MCF 10A (cell line): Measurements from ENCODE around the gene RAB6B. TPM values are rescaled to one million over a fixed set of nuclear protein-coding genes. Genes with fewer than 3 reads are reported as not detected.

Experiments used
- BruUV-seq: library from RNA; stranded (reverse); fragments of 400-500 nt; replicated peaks from 2 replicates; lab custom pipeline; 2021; lab: Mats Ljungman, UMichigan
- CTCF ChIA-PET: fragments of 300-600 bp; sonication (Branson Sonifier 250); formaldehyde crosslinking; extraction: SDS; loops from one replicate; lab custom pipeline; 2021; ENCODE audit warnings: antibody characterized with exemption, inconsistent platforms; lab: Yijun Ruan, JAX
- POLR2A ChIA-PET: fragments of 300-600, 350-650 bp; sonication (Branson Sonifier 250); formaldehyde crosslinking; extraction: SDS; loops from one replicate; lab custom pipeline; 2020; ENCODE audit warnings: antibody characterized with exemption, inconsistent platforms; lab: Yijun Ruan, JAX
- DNase-seq: peaks from one replicate; pipeline ENCODE4 v3.0.0-alpha.2; 2018; ENCODE audit not compliant: unreplicated experiment
- H3K27ac Mint-ChIP-seq: one replicate; pipeline ENCODE4 v1.8.0; 2022; ENCODE audit warnings: mild to moderate bottlenecking, low read depth, mixed read lengths; ENCODE audit not compliant: unreplicated experiment
- H3K27me3 Mint-ChIP-seq: one replicate; pipeline ENCODE4 v1.8.0; 2022; ENCODE audit warnings: mixed read lengths; ENCODE audit not compliant: insufficient read depth, unreplicated experiment
- H3K36me3 Mint-ChIP-seq: one replicate; pipeline ENCODE4 v1.8.0; 2022; ENCODE audit warnings: mild to moderate bottlenecking, moderate library complexity, mixed read lengths; ENCODE audit not compliant: insufficient read depth, unreplicated experiment
- H3K4me1 Mint-ChIP-seq: one replicate; pipeline ENCODE4 v1.8.0; 2022; ENCODE audit warnings: mixed read lengths; ENCODE audit not compliant: insufficient read depth, unreplicated experiment
- H3K4me3 Mint-ChIP-seq: one replicate; pipeline ENCODE4 v1.8.0; 2022; ENCODE audit warnings: mild to moderate bottlenecking, moderate library complexity, mixed read lengths; ENCODE audit not compliant: unreplicated experiment
- H3K9me3 Mint-ChIP-seq: one replicate; pipeline ENCODE4 v1.8.0; 2022; ENCODE audit warnings: mixed read lengths; ENCODE audit not compliant: unreplicated experiment
- CTCF ChIP-seq: fragments of 200-600 bp; IDR thresholded peaks from one replicate; pipeline ENCODE4 v1.8.0; 2022; ENCODE audit warnings: antibody characterized with exemption, mild to moderate bottlenecking; ENCODE audit not compliant: unreplicated experiment
- intact Hi-C: fragments of 100-400 bp; cut with micrococcal nuclease; formaldehyde crosslinking; loops from 2 replicates; pipeline ENCODE4 v1.14.1; 2022
- total RNA-seq: library from RNA; stranded (reverse); gene quantifications from 2 replicates; pipeline ENCODE4 v1.2.3, GENCODE V29; 2022

The RAB6B gene
- total RNA-seq, 1 experiment from 2014 or later = 1.1 TPM

GRCh38 chr3:133878518-133878917 is 17.2 kb downstream of the RAB6B start:
- no peaks in the 10 kb centered on the region for H3K9me3 Mint-ChIP-seq

DNA sequence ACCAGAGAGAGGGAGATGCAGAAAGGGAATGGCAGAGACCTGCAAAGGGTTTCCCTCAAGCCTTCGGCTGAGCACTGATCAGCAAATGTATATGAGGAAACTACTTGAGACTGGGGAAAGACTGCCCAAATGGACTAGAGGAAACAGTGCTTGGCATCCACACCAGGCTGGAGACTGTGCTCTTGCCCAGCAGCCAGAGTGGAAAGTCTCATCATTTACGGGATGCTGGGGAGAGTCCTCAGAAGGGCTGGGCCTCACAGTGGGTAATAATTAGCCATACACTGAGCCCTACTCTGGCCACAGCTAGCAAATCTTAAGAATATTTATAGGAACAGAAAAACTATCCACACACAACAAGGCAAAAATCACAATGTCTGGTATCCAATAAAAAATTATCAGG is 18.5 kb downstream of the RAB6B start:
- Mint-ChIP-seq H3K4me3 (no peak overlapping the region), H3K27me3 (peaks cover 22% of the 10 kb centered on the region), H3K4me1 (no peaks in the 10 kb centered on the region), H3K27ac (no peak overlapping the region), H3K9me3 (no peaks in the 10 kb centered on the region), H3K36me3 (no peaks in the 10 kb centered on the region)
- BruUV-seq = no TSS peak
- DNase-seq = no peak
- POLR2A ChIA-PET = no interaction called here
- TF ChIP-seq CTCF = no peak
- intact Hi-C loops = no loop called here
- CTCF ChIA-PET = no interaction called here

More at GRCh38 chr3:133878518-133878917, 17.2 kb downstream of the RAB6B start:
- no peaks in the 10 kb centered on the region for H3K36me3 Mint-ChIP-seq
- CTCF ChIA-PET = interaction anchor here (1.4 kb wide), 1 partner anchor 60 kb away, joined by 4 read pairs; no protein-coding TSS in a partner anchor
- intact Hi-C loops = no loop called here
- H3K27ac Mint-ChIP-seq = no peak overlapping the region
- no peak overlapping the region for H3K4me3 Mint-ChIP-seq
- no TSS peak for BruUV-seq
- TF ChIP-seq CTCF = no peak
- H3K4me1 Mint-ChIP-seq = no peaks in the 10 kb centered on the region
- H3K27me3 Mint-ChIP-seq = peaks cover 28% of the 10 kb centered on the region
- no peak for DNase-seq
- POLR2A ChIA-PET = no interaction called here

DNA sequence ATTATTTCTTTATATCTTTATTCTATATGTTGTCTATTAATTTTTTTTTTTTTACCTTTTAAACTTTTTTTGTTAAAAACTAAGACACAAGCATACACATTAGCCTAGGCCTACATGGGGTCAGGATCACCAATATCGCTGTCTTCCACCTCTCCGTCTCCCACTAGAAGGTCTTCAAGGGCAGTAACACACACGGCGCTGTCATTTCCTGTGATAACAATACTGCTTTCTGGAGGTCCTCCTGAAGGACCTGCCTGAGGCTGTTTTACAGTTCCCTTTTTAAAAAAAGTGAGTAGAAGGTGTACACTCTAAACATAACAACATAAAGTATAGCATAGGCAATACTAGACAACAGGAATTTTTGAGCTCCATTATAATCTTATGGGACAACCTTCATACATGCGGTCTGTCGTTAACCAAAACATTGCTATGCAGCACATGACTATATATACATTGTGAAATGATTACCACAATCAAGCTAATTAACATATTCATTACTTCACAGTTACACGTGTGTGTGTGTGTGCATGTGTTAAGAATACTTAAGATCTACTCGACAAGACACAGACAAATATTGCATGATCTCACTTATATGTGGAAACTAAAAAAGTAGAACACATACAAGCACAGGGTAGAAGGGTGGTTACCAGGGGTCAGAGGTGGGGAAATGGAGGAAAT is 20.8 kb downstream of the RAB6B start:
- Mint-ChIP-seq H3K9me3 (no peaks in the 10 kb centered on the region), H3K36me3 (no peaks in the 10 kb centered on the region), H3K4me1 (no peaks in the 10 kb centered on the region), H3K27me3 (peaks cover 22% of the 10 kb centered on the region), H3K4me3 (no peak overlapping the region), H3K27ac (no peak overlapping the region)
- DNase-seq = no peak
- CTCF ChIA-PET = interaction anchor here (0.6 kb wide), 2 partner anchors 959 to 1093 kb away, joined by 3 read pairs; no protein-coding TSS in a partner anchor
- TF ChIP-seq CTCF = no peak
- POLR2A ChIA-PET = no interaction called here
- BruUV-seq = no TSS peak
- intact Hi-C loops = no loop called here

- H3K27ac Mint-ChIP-seq = no peak overlapping the region
- peaks cover 22% of the 10 kb centered on the region for H3K27me3 Mint-ChIP-seq
- no peak overlapping the region for H3K4me3 Mint-ChIP-seq
- intact Hi-C loops = no loop called here
- no peaks in the 10 kb centered on the region for H3K36me3 Mint-ChIP-seq
- BruUV-seq = no TSS peak
- POLR2A ChIA-PET = no interaction called here
- TF ChIP-seq CTCF = no peak
- CTCF ChIA-PET = interaction anchor here (0.6 to 1.0 kb wide), 3 partner anchors 337 to 1092 kb away, joined by 3 to 4 read pairs (median 3); no protein-coding TSS in a partner anchor
- no peaks in the 10 kb centered on the region for H3K4me1 Mint-ChIP-seq
- H3K9me3 Mint-ChIP-seq = no peaks in the 10 kb centered on the region
- no peak for DNase-seq
These were observed 21.3 kb downstream of the RAB6B start for GRCh38 chr3:133874344-133874743.
